Nephron progenitor cell (in vitro differentiated cells): Measurements from ENCODE around the gene LTBP2.
A peak's percentile ranks its signal among the peaks of the same experiment; 100 is the strongest.

Source experiments
- DNase-seq: peaks from one replicate; pipeline ENCODE4 v3.0.0; 2021
- H3K27ac Mint-ChIP-seq: 2 replicates; pipeline ENCODE4 v1.8.0; 2021; ENCODE audit warnings: mild to moderate bottlenecking, moderate library complexity, mixed read lengths
- H3K27me3 Mint-ChIP-seq: 2 replicates; pipeline ENCODE4 v1.8.0; 2021; ENCODE audit warnings: mild to moderate bottlenecking, low read depth, mixed read lengths; ENCODE audit not compliant: poor library complexity
- H3K36me3 Mint-ChIP-seq: 2 replicates; pipeline ENCODE4 v1.8.0; 2021; ENCODE audit warnings: low read depth, mixed read lengths
- H3K4me1 Mint-ChIP-seq: 2 replicates; pipeline ENCODE4 v1.8.0; 2021; ENCODE audit warnings: mixed read lengths
- H3K4me3 Mint-ChIP-seq: 2 replicates; pipeline ENCODE4 v1.8.0; 2021; ENCODE audit warnings: mild to moderate bottlenecking, moderate library complexity, mixed read lengths
- H3K9me3 Mint-ChIP-seq: 2 replicates; pipeline ENCODE4 v1.8.0; 2021; ENCODE audit warnings: mild to moderate bottlenecking, moderate library complexity, mixed read lengths
- TF ChIP-seq, protein P1 (sequence below): fragments of 200-600 bp; sonication (generic); IDR thresholded peaks from 2 replicates; pipeline ENCODE4 v1.5.0; 2021; ENCODE audit warnings: antibody characterized with exemption

LTBP2 gene

GRCh38 chr14:74500417-74501134 is 111.5 kb downstream of the LTBP2 start:
- H3K4me3 Mint-ChIP-seq = no peak overlapping the region
- H3K4me1 Mint-ChIP-seq = peaks cover 16% of the 10 kb centered on the region
- no peaks in the 10 kb centered on the region for H3K9me3 Mint-ChIP-seq
- peaks cover 7% of the 10 kb centered on the region for H3K36me3 Mint-ChIP-seq
- no peaks in the 10 kb centered on the region for H3K27me3 Mint-ChIP-seq
- TF ChIP-seq, protein P1, sequence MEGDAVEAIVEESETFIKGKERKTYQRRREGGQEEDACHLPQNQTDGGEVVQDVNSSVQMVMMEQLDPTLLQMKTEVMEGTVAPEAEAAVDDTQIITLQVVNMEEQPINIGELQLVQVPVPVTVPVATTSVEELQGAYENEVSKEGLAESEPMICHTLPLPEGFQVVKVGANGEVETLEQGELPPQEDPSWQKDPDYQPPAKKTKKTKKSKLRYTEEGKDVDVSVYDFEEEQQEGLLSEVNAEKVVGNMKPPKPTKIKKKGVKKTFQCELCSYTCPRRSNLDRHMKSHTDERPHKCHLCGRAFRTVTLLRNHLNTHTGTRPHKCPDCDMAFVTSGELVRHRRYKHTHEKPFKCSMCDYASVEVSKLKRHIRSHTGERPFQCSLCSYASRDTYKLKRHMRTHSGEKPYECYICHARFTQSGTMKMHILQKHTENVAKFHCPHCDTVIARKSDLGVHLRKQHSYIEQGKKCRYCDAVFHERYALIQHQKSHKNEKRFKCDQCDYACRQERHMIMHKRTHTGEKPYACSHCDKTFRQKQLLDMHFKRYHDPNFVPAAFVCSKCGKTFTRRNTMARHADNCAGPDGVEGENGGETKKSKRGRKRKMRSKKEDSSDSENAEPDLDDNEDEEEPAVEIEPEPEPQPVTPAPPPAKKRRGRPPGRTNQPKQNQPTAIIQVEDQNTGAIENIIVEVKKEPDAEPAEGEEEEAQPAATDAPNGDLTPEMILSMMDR = no peak
- no peak overlapping the region for H3K27ac Mint-ChIP-seq
- no peak for DNase-seq

GRCh38 chr14:74495356-74495755 is 116.7 kb downstream of the LTBP2 start:
- no peaks in the 10 kb centered on the region for H3K9me3 Mint-ChIP-seq
- H3K4me3 Mint-ChIP-seq = peak overlapping the region; percentile 97
- peaks cover 9% of the 10 kb centered on the region for H3K27me3 Mint-ChIP-seq
- TF ChIP-seq, protein P1 = no peak
- peaks cover 17% of the 10 kb centered on the region for H3K4me1 Mint-ChIP-seq
- H3K36me3 Mint-ChIP-seq = peaks cover 12% of the 10 kb centered on the region
- H3K27ac Mint-ChIP-seq = no peak overlapping the region
- DNase-seq = no peak

DNA sequence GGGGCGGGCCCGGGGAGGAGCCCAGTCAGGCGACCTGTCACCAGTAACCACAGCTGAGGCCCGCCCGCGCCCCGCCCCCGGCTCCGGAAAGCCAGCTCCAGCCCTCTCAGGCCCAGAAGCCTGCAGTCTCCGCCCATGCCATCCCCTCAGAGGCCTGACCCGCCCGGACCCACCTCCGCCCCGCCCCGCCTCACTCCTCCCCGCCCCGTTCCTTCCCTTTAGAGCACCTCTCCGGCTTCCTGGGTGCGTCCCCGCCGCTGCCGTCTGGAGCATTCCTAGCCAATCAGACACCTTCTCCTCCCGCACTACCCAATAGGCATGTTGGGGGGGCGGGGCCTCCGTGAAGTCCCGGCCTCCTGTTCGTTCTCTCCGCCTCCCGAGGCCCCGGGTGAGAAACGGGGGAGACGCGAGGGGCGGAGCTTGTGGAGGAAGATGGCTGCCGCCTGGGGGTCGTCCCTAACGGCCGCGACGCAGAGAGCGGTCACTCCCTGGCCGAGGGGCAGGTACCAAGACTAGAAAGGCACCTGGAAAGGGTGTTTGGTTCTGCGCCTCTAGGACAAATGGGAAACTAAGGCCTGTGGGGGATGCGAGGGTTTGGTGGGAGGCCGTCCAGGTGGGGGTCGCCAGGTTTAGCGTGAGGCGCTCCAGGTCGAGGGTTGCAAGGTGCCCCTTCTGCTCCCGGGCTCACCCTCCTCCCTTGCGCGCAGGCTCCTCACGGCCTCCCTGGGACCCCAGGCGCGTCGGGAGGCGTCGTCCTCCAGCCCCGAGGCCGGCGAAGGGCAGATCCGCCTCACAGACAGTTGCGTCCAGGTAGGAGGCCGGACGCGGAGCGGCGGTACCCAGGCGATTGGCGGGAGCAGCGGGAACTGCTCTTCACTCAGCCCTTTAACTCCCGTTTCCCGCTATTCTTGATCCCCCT is 118.4 kb downstream of the LTBP2 start, which contains the start of gene ISCA2:
ISCA2 (plus strand) TSS at position 423 of the 919 bp plus-strand sequence; CDS start at position 433, 10 bp downstream.
- Mint-ChIP-seq H3K27ac (peak within 1 kb of the TSS; percentile 95), H3K9me3 (no peaks in the 10 kb centered on the region), H3K27me3 (peaks cover 12% of the 10 kb centered on the region), H3K4me3 (peak within 1 kb of the TSS; percentile 97), H3K36me3 (peaks cover 12% of the 10 kb centered on the region), H3K4me1 (peaks cover 17% of the 10 kb centered on the region)
- DNase-seq = peak; percentile 100
- TF ChIP-seq, protein P1 = no peak

- TF ChIP-seq, protein P1 = no peak
- Mint-ChIP-seq H3K4me3 (peak within 1 kb of the TSS; percentile 97), H3K36me3 (peaks cover 11% of the 10 kb centered on the region), H3K27ac (peak within 1 kb of the TSS; percentile 95), H3K9me3 (no peaks in the 10 kb centered on the region), H3K27me3 (peaks cover 12% of the 10 kb centered on the region), H3K4me1 (peaks cover 17% of the 10 kb centered on the region)
- no peak for DNase-seq
These were observed 119.2 kb downstream of the LTBP2 start, which contains the start of gene NPC2 for GRCh38 chr14:74492776-74493342. Gene NPC2, minus strand, starts transcription at chr14:74493305. Its CDS starts 31 bp downstream, at chr14:74493274.

GRCh38 chr14:74491956-74492775 is 119.9 kb downstream of the LTBP2 start:
- Mint-ChIP-seq H3K27ac (no peak overlapping the region), H3K27me3 (peaks cover 12% of the 10 kb centered on the region), H3K4me1 (peaks cover 17% of the 10 kb centered on the region), H3K9me3 (no peaks in the 10 kb centered on the region), H3K4me3 (no peak overlapping the region), H3K36me3 (peaks cover 5% of the 10 kb centered on the region)
- TF ChIP-seq, protein P1 = peak; percentile 10
- no peak for DNase-seq
